Mammary epithelial cell (primary cell): ENCODE data around the gene HLA-DRB5.

Experiments
- CTCF ChIP-seq, 2 donors: IDR thresholded peaks in 1 of 2; conservative IDR thresholded peaks in 1 of 2; 2 replicates each; pipeline ENCODE4 v1.5.1; 2011 to 2012; ENCODE audit warnings: inconsistent platforms in 2 of 2, low read length in 2 of 2, mild to moderate bottlenecking in 2 of 2, control low read depth in 1 of 2, low read depth in 1 of 2; ENCODE audit not compliant: insufficient read depth in 1 of 2; ENCODE audit errors: extremely low read depth in 1 of 2
- EZH2 ChIP-seq: IDR thresholded peaks from 2 replicates; pipeline ENCODE4 v1.6.1; 2012; ENCODE audit warnings: low read length, inconsistent platforms, borderline replicate concordance

GRCh38 chr6:32568561-32568960, 38.5 kb upstream of the HLA-DRB5 start:
- TF ChIP-seq CTCF (conservative IDR thresholded peaks at IDR 0.05 in 1 of 2, IDR thresholded peaks at IDR 0.05 in 1 of 2; ENCODE audit: extremely low read depth in 1 of 2, insufficient read depth in 1 of 2, low read depth in 1 of 2, low read length in 2 of 2) (no peak), EZH2 (no peak)
